Brain microvascular endothelial cell (primary cell): ENCODE results near the gene NOC4L.
"Not testable (repeated sequence)": the region's sequence is repeated elsewhere in the genome, so short reads cannot be mapped to it uniquely, and the experiment has no call there.

Experiments used
- DNase-seq: peaks from one replicate; pipeline ENCODE4 v3.0.0-alpha.2; 2020
- H3K27ac ChIP-seq: fragments of 250-450 bp; sonication (Bioruptor Pico); 2 replicates; pipeline ENCODE4 v1.5.1; 2020; ENCODE audit warnings: mild to moderate bottlenecking, moderate library complexity
- H3K27me3 ChIP-seq: fragments of 250-450 bp; sonication (Bioruptor Pico); replicated peaks from 2 replicates; pipeline ENCODE4 v1.5.1; 2020; ENCODE audit warnings: mild to moderate bottlenecking
- H3K36me3 ChIP-seq: fragments of 250-450 bp; sonication (Bioruptor Pico); replicated peaks from 2 replicates; pipeline ENCODE4 v1.5.1; 2020; ENCODE audit warnings: mild to moderate bottlenecking
- H3K4me3 ChIP-seq: 2 replicates; pipeline ENCODE4 v1.5.1; 2011; ENCODE audit warnings: low read depth, mild to moderate bottlenecking, control low read depth, low read length, moderate library complexity
- CTCF ChIP-seq: IDR thresholded peaks from 2 replicates; pipeline ENCODE4 v1.5.1; 2011; ENCODE audit warnings: low read depth, mild to moderate bottlenecking, moderate library complexity, low read length, control low read depth, inconsistent platforms; ENCODE audit errors: missing control alignments
- in situ Hi-C: cut with HindIII; loops from 2 replicates; pipeline ENCODE4 v1.10.0; 2017; ENCODE audit warnings: low sequenced_read_pairs, low pct_ligation_motif_present

NOC4L gene

GRCh38 chr12:132144115-132144809 is at the start of gene NOC4L, which contains the start of gene DDX51:
Gene NOC4L (plus strand): TSS chr12:132144457. CDS start chr12:132144489, 32 bp downstream.
Gene DDX51 (minus strand): TSS chr12:132144319. CDS start chr12:132144296, 23 bp downstream.
- no peaks in the 10 kb centered on the region for H3K27me3 ChIP-seq
- in situ Hi-C loops, result no loop called here

GRCh38 chr12:132095520-132096409 is 48.5 kb upstream of the NOC4L start:
- Histone ChIP-seq H3K4me3 (no peak overlapping the region), H3K36me3 (peaks cover 29% of the 10 kb centered on the region), H3K27me3 (no peaks in the 10 kb centered on the region), H3K27ac (no peak overlapping the region)
- TF ChIP-seq CTCF, result no peak
- in situ Hi-C loops, result no loop called here
- DNase-seq, result no peak

More at GRCh38 chr12:132144115-132144809, at the start of gene NOC4L, which contains the start of gene DDX51:
- Histone ChIP-seq H3K36me3 (peaks cover 23% of the 10 kb centered on the region), H3K4me3 (peak within 1 kb of the TSS; percentile 80), H3K27ac (peak within 1 kb of the TSS; percentile 19)
- DNase-seq, result peak; percentile 91
- TF ChIP-seq CTCF, result no peak

GRCh38 chr12:132099739-132100138 is 44.5 kb upstream of the NOC4L start:
- Histone ChIP-seq H3K36me3 (peaks cover 17% of the 10 kb centered on the region), H3K27me3 (no peaks in the 10 kb centered on the region), H3K4me3 (no peak overlapping the region), H3K27ac (no peak overlapping the region)
- TF ChIP-seq CTCF, result no peak
- in situ Hi-C loops, result no loop called here
- DNase-seq, result no peak

- in situ Hi-C loops, result no loop called here
- H3K36me3 ChIP-seq, result peaks cover 22% of the 10 kb centered on the region
- H3K27me3 ChIP-seq, result no peaks in the 10 kb centered on the region
- DNase-seq, result no peak
- H3K4me3 ChIP-seq, result no peak overlapping the region
- no peak overlapping the region for H3K27ac ChIP-seq
- no peak for TF ChIP-seq CTCF
Observed at GRCh38 chr12:132100306-132101065, 43.8 kb upstream of the NOC4L start.

- H3K36me3 ChIP-seq, result peaks cover 19% of the 10 kb centered on the region
- DNase-seq, result no peak
- no peak for TF ChIP-seq CTCF
- H3K4me3 ChIP-seq, result no peak overlapping the region
- in situ Hi-C loops, result no loop called here
- no peak overlapping the region for H3K27ac ChIP-seq
- H3K27me3 ChIP-seq, result no peaks in the 10 kb centered on the region
Observed at GRCh38 chr12:132102297-132102696, 42.0 kb upstream of the NOC4L start.

GRCh38 chr12:132103072-132103471 is 41.2 kb upstream of the NOC4L start:
- H3K27ac ChIP-seq, DNase-seq, H3K27me3 ChIP-seq, in situ Hi-C loops, H3K4me3 ChIP-seq: not testable (repeated sequence)
- H3K36me3 ChIP-seq, result peaks cover 18% of the 10 kb centered on the region
